ENCODE data around the gene GPC4. TPM values are rescaled to one million over a fixed set of nuclear protein-coding genes. Genes with fewer than 3 reads are reported as not detected.

The GPC4 gene
- polyA plus RNA-seq, 2 donors: 1.6 to 4.0 TPM

DNA sequence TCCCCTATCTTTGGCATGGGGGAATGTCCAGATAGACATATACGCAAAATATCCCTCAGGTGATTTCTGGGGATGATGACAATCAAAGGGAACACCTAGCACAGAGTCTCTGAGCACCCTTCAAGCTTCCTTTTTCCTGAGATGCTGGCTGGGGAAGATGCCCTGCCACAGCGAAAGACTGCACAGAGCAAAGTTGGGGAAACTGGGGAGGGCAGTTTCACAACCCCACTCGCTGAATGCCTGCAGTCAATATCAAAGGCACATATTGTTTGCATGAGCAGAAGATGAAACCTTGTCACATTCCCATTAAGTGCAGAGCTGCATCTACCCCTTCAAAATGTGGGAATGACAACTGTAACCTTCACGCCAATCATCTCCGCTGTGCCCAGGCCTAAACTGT lies 2.6 kb downstream of the GPC4 start:
- Histone ChIP-seq H3K4me3 (ENCODE audit: low read depth in 1 of 2, low read length in 2 of 2) (no peak overlapping the region), H3K27me3 (ENCODE audit: control insufficient read depth in 1 of 2, insufficient read depth in 2 of 2, low read length in 2 of 2) (no peaks in the 10 kb centered on the region), H3K36me3 (ENCODE audit: control insufficient read depth in 2 of 2, insufficient read depth in 2 of 2, low read length in 1 of 2) (no peaks in the 10 kb centered on the region), H3K27ac (ENCODE audit: low read depth in 2 of 2, low read length in 1 of 2) (no peak overlapping the region), H3K9me3 (ENCODE audit: control insufficient read depth in 2 of 2, insufficient read depth in 1 of 2, low read depth in 1 of 2, low read length in 1 of 2) (no peaks in the 10 kb centered on the region), H3K4me1 (ENCODE audit: control insufficient read depth in 2 of 2, insufficient read depth in 2 of 2, low read length in 1 of 2) (no peaks in the 10 kb centered on the region)
- 63 to 76% methylated on average over 5 of the region's 5 CpGs for WGBS, 2 donors

- H3K36me3 ChIP-seq (ENCODE audit: control insufficient read depth in 2 of 2, insufficient read depth in 2 of 2, low read length in 1 of 2): no peaks in the 10 kb centered on the region
- no peaks in the 10 kb centered on the region for H3K27me3 ChIP-seq (ENCODE audit: control insufficient read depth in 1 of 2, insufficient read depth in 2 of 2, low read length in 2 of 2)
- 58 to 61% methylated on average over 3 of the region's 3 CpGs for whole genome bisulfite sequencing, 2 donors
- no peak overlapping the region for H3K27ac ChIP-seq (ENCODE audit: low read depth in 2 of 2, low read length in 1 of 2)
- H3K9me3 ChIP-seq (ENCODE audit: control insufficient read depth in 2 of 2, insufficient read depth in 1 of 2, low read depth in 1 of 2, low read length in 1 of 2): no peaks in the 10 kb centered on the region
- no peak overlapping the region for H3K4me3 ChIP-seq (ENCODE audit: low read depth in 1 of 2, low read length in 2 of 2)
- no peaks in the 10 kb centered on the region for H3K4me1 ChIP-seq (ENCODE audit: control insufficient read depth in 2 of 2, insufficient read depth in 2 of 2, low read length in 1 of 2)
Measured at GRCh38 chrX:133412246-133412645, 3.0 kb downstream of the GPC4 start.

DNA sequence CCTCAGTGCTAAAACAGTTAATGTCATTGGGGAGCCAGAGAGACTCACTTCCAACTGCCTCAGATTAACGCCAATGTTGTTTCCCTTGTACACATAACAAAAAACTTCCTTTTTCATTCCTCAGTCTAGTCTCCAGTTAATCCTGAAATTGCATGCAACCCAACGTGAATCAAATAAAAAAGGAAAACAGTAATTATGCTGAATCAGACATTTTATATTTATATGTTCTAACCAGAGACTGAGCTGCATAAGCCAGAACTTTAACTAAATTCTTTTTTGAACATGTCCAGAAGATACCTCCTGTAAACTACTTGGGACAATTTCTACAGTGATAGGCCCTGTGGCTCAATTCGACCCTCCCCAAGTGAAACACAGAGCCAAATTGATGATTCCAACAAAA lies 4.7 kb downstream of the GPC4 start:
- Histone ChIP-seq H3K9me3 (ENCODE audit: control insufficient read depth in 2 of 2, insufficient read depth in 1 of 2, low read depth in 1 of 2, low read length in 1 of 2) (no peaks in the 10 kb centered on the region), H3K27ac (ENCODE audit: low read depth in 2 of 2, low read length in 1 of 2) (no peak overlapping the region), H3K36me3 (ENCODE audit: control insufficient read depth in 2 of 2, insufficient read depth in 2 of 2, low read length in 1 of 2) (no peaks in the 10 kb centered on the region), H3K27me3 (ENCODE audit: control insufficient read depth in 1 of 2, insufficient read depth in 2 of 2, low read length in 2 of 2) (no peaks in the 10 kb centered on the region), H3K4me3 (ENCODE audit: low read depth in 1 of 2, low read length in 2 of 2) (no peak overlapping the region), H3K4me1 (ENCODE audit: control insufficient read depth in 2 of 2, insufficient read depth in 2 of 2, low read length in 1 of 2) (no peaks in the 10 kb centered on the region)
- WGBS, 2 donors: 36 to 45% methylated on average over 3 of the region's 3 CpGs

DNA sequence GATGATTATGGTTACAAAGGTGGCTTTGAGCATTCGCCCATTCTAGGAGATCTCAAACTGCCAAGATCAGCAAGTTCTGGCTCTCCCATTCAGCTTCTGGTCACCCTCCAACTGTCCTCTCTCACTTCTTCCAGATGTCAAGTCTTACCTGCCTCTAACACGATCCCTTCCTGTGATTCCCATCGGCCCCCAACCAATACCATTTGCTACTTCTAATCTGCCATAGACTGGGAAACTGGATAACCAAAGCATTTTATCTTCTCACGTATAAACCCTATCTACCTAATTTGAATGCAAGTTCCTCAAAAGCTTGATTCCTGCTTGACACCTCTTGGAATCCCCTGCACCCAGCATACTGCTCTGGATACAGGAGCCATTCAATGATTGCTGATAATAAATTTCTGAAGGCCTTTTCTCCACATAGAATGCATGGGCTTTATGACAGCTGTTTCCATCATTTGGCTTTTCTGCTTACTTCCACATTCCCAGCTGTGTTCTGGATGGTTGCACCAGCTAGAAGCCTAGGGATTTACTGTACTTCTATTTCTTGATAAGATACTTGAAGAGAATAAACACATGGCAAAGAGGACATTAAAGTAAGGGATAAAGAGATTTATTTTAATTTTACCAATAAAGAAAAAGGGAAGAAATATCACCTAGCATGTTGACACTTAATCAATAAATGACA lies 9.6 kb downstream of the GPC4 start:
- no peak overlapping the region for H3K4me3 ChIP-seq (ENCODE audit: low read depth in 1 of 2, low read length in 2 of 2)
- WGBS, 2 donors: 79 to 87% methylated on average over 4 of the region's 4 CpGs

GRCh38 chrX:133403984-133404383 lies 11.3 kb downstream of the GPC4 start:
- WGBS, 2 donors: 87 to 96% methylated on average over 4 of the region's 4 CpGs
- Histone ChIP-seq H3K4me1 (ENCODE audit: control insufficient read depth in 2 of 2, insufficient read depth in 2 of 2, low read length in 1 of 2) (no peaks in the 10 kb centered on the region), H3K27ac (ENCODE audit: low read depth in 2 of 2, low read length in 1 of 2) (no peak overlapping the region), H3K36me3 (ENCODE audit: control insufficient read depth in 2 of 2, insufficient read depth in 2 of 2, low read length in 1 of 2) (no peaks in the 10 kb centered on the region), H3K9me3 (ENCODE audit: control insufficient read depth in 2 of 2, insufficient read depth in 1 of 2, low read depth in 1 of 2, low read length in 1 of 2) (no peaks in the 10 kb centered on the region), H3K27me3 (ENCODE audit: control insufficient read depth in 1 of 2, insufficient read depth in 2 of 2, low read length in 2 of 2) (no peaks in the 10 kb centered on the region), H3K4me3 (ENCODE audit: low read depth in 1 of 2, low read length in 2 of 2) (no peak overlapping the region)

More for the DNA sequence above, 9.6 kb downstream of the GPC4 start:
- Histone ChIP-seq H3K27ac (ENCODE audit: low read depth in 2 of 2, low read length in 1 of 2) (no peak overlapping the region), H3K9me3 (ENCODE audit: control insufficient read depth in 2 of 2, insufficient read depth in 1 of 2, low read depth in 1 of 2, low read length in 1 of 2) (no peaks in the 10 kb centered on the region), H3K27me3 (ENCODE audit: control insufficient read depth in 1 of 2, insufficient read depth in 2 of 2, low read length in 2 of 2) (no peaks in the 10 kb centered on the region), H3K36me3 (ENCODE audit: control insufficient read depth in 2 of 2, insufficient read depth in 2 of 2, low read length in 1 of 2) (no peaks in the 10 kb centered on the region), H3K4me1 (ENCODE audit: control insufficient read depth in 2 of 2, insufficient read depth in 2 of 2, low read length in 1 of 2) (no peaks in the 10 kb centered on the region)

DNA sequence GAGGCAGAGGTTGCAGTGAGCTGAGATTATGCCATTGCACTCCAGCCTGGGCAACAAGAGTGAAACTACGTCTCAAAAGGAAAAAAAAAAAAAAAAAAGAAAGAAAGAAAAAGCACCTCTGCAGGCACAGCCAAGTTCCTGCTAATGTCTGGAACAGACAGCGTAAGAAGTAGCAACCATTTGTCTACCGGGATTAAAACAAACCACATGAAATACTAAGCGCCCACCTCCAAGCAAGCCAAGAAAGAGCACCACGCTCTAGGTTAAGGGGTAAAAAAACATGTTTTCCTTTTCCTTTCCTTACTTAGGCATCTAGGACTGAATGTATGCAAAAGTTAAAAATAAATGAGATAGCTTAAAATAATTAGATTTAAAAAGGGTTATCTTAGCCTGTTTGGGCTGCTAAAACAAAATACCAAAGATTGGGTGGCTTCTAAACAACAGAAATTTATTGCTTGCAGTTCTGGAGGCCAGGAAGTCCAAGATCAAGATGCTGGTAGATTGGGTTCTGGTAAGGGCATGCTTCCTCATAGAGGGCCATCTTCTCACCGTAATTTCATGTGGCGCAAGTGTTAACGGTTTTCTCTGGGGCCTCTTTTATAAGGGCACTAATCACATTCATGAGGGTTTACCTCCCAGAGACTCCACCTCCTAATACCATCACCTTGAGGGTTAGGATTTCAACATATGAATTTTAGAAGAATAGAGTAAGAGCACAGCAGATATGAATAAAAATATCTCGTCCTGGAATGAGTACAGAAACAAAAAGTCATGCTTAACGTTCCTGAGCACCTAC lies 12.3 kb downstream of the GPC4 start:
- Histone ChIP-seq H3K9me3 (ENCODE audit: control insufficient read depth in 2 of 2, insufficient read depth in 1 of 2, low read depth in 1 of 2, low read length in 1 of 2) (no peaks in the 10 kb centered on the region), H3K36me3 (ENCODE audit: control insufficient read depth in 2 of 2, insufficient read depth in 2 of 2, low read length in 1 of 2) (no peaks in the 10 kb centered on the region), H3K4me1 (ENCODE audit: control insufficient read depth in 2 of 2, insufficient read depth in 2 of 2, low read length in 1 of 2) (no peaks in the 10 kb centered on the region), H3K4me3 (ENCODE audit: low read depth in 1 of 2, low read length in 2 of 2) (no peak overlapping the region), H3K27me3 (ENCODE audit: control insufficient read depth in 1 of 2, insufficient read depth in 2 of 2, low read length in 2 of 2) (no peaks in the 10 kb centered on the region), H3K27ac (ENCODE audit: low read depth in 2 of 2, low read length in 1 of 2) (no peak overlapping the region)
- WGBS, 2 donors: 54 to 64% methylated on average over 10 of the region's 10 CpGs

GRCh38 chrX:133402042-133402453 lies 13.2 kb downstream of the GPC4 start:
- H3K27ac ChIP-seq (ENCODE audit: low read depth in 2 of 2, low read length in 1 of 2): no peak overlapping the region
- no peaks in the 10 kb centered on the region for H3K9me3 ChIP-seq (ENCODE audit: control insufficient read depth in 2 of 2, insufficient read depth in 1 of 2, low read depth in 1 of 2, low read length in 1 of 2)
- no peaks in the 10 kb centered on the region for H3K4me1 ChIP-seq (ENCODE audit: control insufficient read depth in 2 of 2, insufficient read depth in 2 of 2, low read length in 1 of 2)
- no peaks in the 10 kb centered on the region for H3K36me3 ChIP-seq (ENCODE audit: control insufficient read depth in 2 of 2, insufficient read depth in 2 of 2, low read length in 1 of 2)
- H3K27me3 ChIP-seq (ENCODE audit: control insufficient read depth in 1 of 2, insufficient read depth in 2 of 2, low read length in 2 of 2): no peaks in the 10 kb centered on the region
- WGBS, 2 donors: 37 to 39% methylated on average over 2 of the region's 2 CpGs
- no peak overlapping the region for H3K4me3 ChIP-seq (ENCODE audit: low read depth in 1 of 2, low read length in 2 of 2)

GRCh38 chrX:133401536-133401935 lies 13.8 kb downstream of the GPC4 start:
- 8 to 17% methylated on average over 1 of the region's 1 CpG for WGBS, 2 donors
- no peaks in the 10 kb centered on the region for H3K4me1 ChIP-seq (ENCODE audit: control insufficient read depth in 2 of 2, insufficient read depth in 2 of 2, low read length in 1 of 2)
- H3K36me3 ChIP-seq (ENCODE audit: control insufficient read depth in 2 of 2, insufficient read depth in 2 of 2, low read length in 1 of 2): no peaks in the 10 kb centered on the region
- H3K27me3 ChIP-seq (ENCODE audit: control insufficient read depth in 1 of 2, insufficient read depth in 2 of 2, low read length in 2 of 2): no peaks in the 10 kb centered on the region
- H3K9me3 ChIP-seq (ENCODE audit: control insufficient read depth in 2 of 2, insufficient read depth in 1 of 2, low read depth in 1 of 2, low read length in 1 of 2): no peaks in the 10 kb centered on the region
- no peak overlapping the region for H3K27ac ChIP-seq (ENCODE audit: low read depth in 2 of 2, low read length in 1 of 2)
- no peak overlapping the region for H3K4me3 ChIP-seq (ENCODE audit: low read depth in 1 of 2, low read length in 2 of 2)

DNA sequence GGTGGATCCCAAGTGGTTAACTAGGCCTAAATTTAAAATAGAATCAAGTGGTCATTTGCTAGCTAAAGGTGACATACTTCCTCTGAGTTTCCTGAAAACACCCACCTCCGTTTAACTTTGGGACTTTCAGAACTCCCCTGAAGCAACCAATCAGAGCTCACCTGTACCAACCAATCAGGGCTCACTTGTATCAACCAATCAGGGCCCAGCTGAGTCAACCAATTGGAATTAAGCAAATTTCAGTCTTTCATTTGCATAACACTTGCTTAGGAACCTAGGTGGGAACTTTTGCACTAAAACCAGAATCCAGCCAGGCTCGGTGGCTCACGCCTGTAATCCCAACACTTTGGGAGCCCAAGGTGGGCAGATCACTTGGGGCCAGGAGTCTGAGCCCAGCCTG lies 15.9 kb downstream of the GPC4 start:
- Histone ChIP-seq H3K9me3 (ENCODE audit: control insufficient read depth in 2 of 2, insufficient read depth in 1 of 2, low read depth in 1 of 2, low read length in 1 of 2) (no peaks in the 10 kb centered on the region), H3K27me3 (ENCODE audit: control insufficient read depth in 1 of 2, insufficient read depth in 2 of 2, low read length in 2 of 2) (no peaks in the 10 kb centered on the region), H3K4me1 (ENCODE audit: control insufficient read depth in 2 of 2, insufficient read depth in 2 of 2, low read length in 1 of 2) (no peaks in the 10 kb centered on the region), H3K4me3 (ENCODE audit: low read depth in 1 of 2, low read length in 2 of 2) (no peak overlapping the region), H3K36me3 (ENCODE audit: control insufficient read depth in 2 of 2, insufficient read depth in 2 of 2, low read length in 1 of 2) (no peaks in the 10 kb centered on the region), H3K27ac (ENCODE audit: low read depth in 2 of 2, low read length in 1 of 2) (no peak overlapping the region)
- 86 to 93% methylated on average over 3 of the region's 3 CpGs for WGBS, 2 donors

- WGBS, 2 donors: 88 to 95% methylated on average over 2 of the region's 2 CpGs
- Histone ChIP-seq H3K4me1 (ENCODE audit: control insufficient read depth in 2 of 2, insufficient read depth in 2 of 2, low read length in 1 of 2) (no peaks in the 10 kb centered on the region), H3K36me3 (ENCODE audit: control insufficient read depth in 2 of 2, insufficient read depth in 2 of 2, low read length in 1 of 2) (no peaks in the 10 kb centered on the region)
Measured at GRCh38 chrX:133394765-133395164, 20.5 kb downstream of the GPC4 start.

More at GRCh38 chrX:133394765-133395164, 20.5 kb downstream of the GPC4 start:
- Histone ChIP-seq H3K27me3 (ENCODE audit: control insufficient read depth in 1 of 2, insufficient read depth in 2 of 2, low read length in 2 of 2) (peaks cover 0 to 3% of the 10 kb centered on the region in 2 donors), H3K27ac (ENCODE audit: low read depth in 2 of 2, low read length in 1 of 2) (no peak overlapping the region), H3K9me3 (ENCODE audit: control insufficient read depth in 2 of 2, insufficient read depth in 1 of 2, low read depth in 1 of 2, low read length in 1 of 2) (no peaks in the 10 kb centered on the region), H3K4me3 (ENCODE audit: low read depth in 1 of 2, low read length in 2 of 2) (no peak overlapping the region)
